SK-N-MC (cell line): ENCODE results near the gene TMEM185B.

ENCODE experiments used
- EZH2 ChIP-seq: fragments of 200-600 bp; sonication (generic); IDR thresholded peaks from one replicate; pipeline ENCODE4 v1.6.1; 2017; ENCODE audit warnings: antibody characterized with exemption
- FOXP2 ChIP-seq: optimal IDR thresholded peaks from 2 replicates; pipeline ENCODE3; 2011; ENCODE audit warnings: mild to moderate bottlenecking, moderate library complexity; ENCODE audit not compliant: insufficient read depth; ENCODE audit errors: extremely low read length, control extremely low read depth
- POLR2AphosphoS5 ChIP-seq: IDR thresholded peaks from 2 replicates; pipeline ENCODE4 v1.6.1; 2012; ENCODE audit warnings: mild to moderate bottlenecking, low read depth, low read length, borderline replicate concordance

DNA sequence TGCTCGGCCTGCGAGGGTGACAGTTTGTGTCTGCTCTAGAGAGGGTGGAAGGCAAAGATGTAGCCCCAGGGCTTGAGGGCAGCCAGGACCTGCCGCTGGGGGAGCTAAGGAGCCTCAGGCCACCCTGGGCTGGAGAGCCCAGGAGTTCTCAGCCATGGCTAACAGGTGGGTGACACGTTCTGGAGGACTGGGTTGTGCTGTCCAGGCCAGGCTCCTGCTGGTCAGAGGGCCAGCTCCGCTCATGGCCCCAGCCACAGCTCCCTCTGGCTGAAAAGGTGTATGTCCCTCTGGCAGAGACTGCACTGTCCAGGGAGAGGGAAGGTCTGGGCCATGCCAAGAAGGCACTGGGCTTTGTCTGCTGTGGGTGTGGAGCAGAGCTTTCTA is 19.2 kb downstream of the TMEM185B start:
- TF ChIP-seq EZH2 (no peak), POLR2AphosphoS5 (no peak), FOXP2 (no peak)
